HG03175 (cell line): Measurements from ENCODE around the gene TAF8.

Experiments used
- ATAC-seq: cut with Tn5 transposase; IDR thresholded peaks from one replicate; pipeline ENCODE4 v1.9.1; 2021; ENCODE audit warnings: mild to moderate bottlenecking, moderate library complexity; ENCODE audit not compliant: unreplicated experiment

TAF8 gene

GRCh38 chr6:42120895-42121865 is 70.9 kb downstream of the TAF8 start:
- no peak for ATAC-seq

GRCh38 chr6:42123379-42124103 is 73.2 kb downstream of the TAF8 start:
- ATAC-seq: no peak

- ATAC-seq: no peak
These were observed 74.0 kb downstream of the TAF8 start for GRCh38 chr6:42124223-42124836.

- ATAC-seq: no peak
These were observed 74.9 kb downstream of the TAF8 start for GRCh38 chr6:42125231-42125630.

- ATAC-seq: no peak
These were observed 75.3 kb downstream of the TAF8 start for GRCh38 chr6:42125663-42126062.

- no peak for ATAC-seq
These were observed 78.4 kb downstream of the TAF8 start for GRCh38 chr6:42128460-42129359.

GRCh38 chr6:42129360-42129676 is 79.0 kb downstream of the TAF8 start:
- ATAC-seq: no peak

GRCh38 chr6:42131531-42131930 is 81.2 kb downstream of the TAF8 start:
- no peak for ATAC-seq

GRCh38 chr6:42133926-42134325 is 83.6 kb downstream of the TAF8 start:
- no peak for ATAC-seq

- ATAC-seq: no peak
These were observed 84.8 kb downstream of the TAF8 start for GRCh38 chr6:42135161-42135560.

- no peak for ATAC-seq
These were observed 85.4 kb downstream of the TAF8 start for GRCh38 chr6:42135722-42136121.

GRCh38 chr6:42136508-42137193 is 86.3 kb downstream of the TAF8 start:
- ATAC-seq: no peak
